Esophagus squamous epithelium (tissue), 4 donors: ENCODE data around the gene ZNF653.

Source experiments
- POLR2A ChIP-seq, 4 donors: fragments of 450-650 bp; IDR thresholded peaks; one replicate each; pipeline ENCODE4 v1.6.1; 2017; ENCODE audit warnings: antibody characterized with exemption in 4 of 4, mild to moderate bottlenecking in 4 of 4, moderate library complexity in 3 of 4
- TF ChIP-seq, protein P1 (sequence below), 6 experiments: fragments of 450-650 bp in 4 of 6; fragments of 200-600 bp in 2 of 6; sonication (generic) in 2 of 6; IDR thresholded peaks; one replicate each; pipeline ENCODE4 v1.5.1; 2016 to 2019; ENCODE audit warnings: antibody characterized with exemption in 6 of 6, mild to moderate bottlenecking in 4 of 6, moderate library complexity in 4 of 6

DNA sequence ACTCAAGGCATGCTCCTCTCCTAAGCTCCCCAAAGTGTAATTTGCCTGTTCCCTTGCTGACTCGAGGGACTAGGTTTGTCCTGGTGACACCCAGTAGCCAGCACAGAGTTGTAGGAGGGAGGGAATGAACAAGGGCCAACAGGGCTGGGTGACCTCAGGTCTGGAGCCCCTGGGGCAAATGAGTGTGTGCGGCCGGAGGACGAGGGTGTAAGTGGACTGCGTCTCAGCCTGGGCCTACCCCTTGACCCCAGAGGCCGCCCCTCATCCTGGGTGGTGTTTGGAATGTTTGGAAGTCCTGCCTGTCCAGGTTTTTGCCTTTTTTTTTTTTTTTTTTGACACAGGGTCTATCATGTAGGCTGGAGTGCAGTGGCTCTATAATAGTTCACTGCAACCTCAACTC lies 1.3 kb upstream of the ZNF653 start:
- TF ChIP-seq, protein P1, sequence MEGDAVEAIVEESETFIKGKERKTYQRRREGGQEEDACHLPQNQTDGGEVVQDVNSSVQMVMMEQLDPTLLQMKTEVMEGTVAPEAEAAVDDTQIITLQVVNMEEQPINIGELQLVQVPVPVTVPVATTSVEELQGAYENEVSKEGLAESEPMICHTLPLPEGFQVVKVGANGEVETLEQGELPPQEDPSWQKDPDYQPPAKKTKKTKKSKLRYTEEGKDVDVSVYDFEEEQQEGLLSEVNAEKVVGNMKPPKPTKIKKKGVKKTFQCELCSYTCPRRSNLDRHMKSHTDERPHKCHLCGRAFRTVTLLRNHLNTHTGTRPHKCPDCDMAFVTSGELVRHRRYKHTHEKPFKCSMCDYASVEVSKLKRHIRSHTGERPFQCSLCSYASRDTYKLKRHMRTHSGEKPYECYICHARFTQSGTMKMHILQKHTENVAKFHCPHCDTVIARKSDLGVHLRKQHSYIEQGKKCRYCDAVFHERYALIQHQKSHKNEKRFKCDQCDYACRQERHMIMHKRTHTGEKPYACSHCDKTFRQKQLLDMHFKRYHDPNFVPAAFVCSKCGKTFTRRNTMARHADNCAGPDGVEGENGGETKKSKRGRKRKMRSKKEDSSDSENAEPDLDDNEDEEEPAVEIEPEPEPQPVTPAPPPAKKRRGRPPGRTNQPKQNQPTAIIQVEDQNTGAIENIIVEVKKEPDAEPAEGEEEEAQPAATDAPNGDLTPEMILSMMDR (IDR thresholded peaks at IDR 0.05), result no peak
- no peak for TF ChIP-seq POLR2A (IDR thresholded peaks at IDR 0.05)
